ENCODE results near the gene SLC26A9.

The SLC26A9 gene

GRCh38 chr1:205947024-205947423 is 3.8 kb upstream of the SLC26A9 start:
- DNase-seq (ENCODE audit: low read depth), result no peak

GRCh38 chr1:205945069-205945468 is 1.8 kb upstream of the SLC26A9 start:
- no peak for DNase-seq (ENCODE audit: low read depth)

DNA sequence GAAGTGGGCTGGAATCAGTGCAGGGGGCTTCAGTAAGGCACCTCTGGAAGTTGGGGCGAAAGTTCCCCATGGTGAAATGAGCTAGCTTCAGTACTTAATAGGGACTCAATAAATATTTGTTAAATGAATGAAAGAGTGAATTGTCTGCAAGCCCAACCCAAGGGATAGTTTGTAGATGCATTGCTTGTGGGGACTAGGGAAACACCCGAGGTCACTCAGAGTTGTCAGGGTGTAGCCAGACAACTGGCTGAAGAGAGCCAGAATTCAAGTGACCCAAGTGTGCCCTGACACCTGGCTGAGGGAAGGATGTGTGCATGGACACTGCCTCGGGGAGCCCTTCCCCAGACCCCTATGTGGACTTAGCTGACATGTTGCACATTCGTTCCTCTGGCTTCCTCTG is 1.3 kb upstream of the SLC26A9 start:
- no peak for DNase-seq (ENCODE audit: low read depth)

GRCh38 chr1:205942631-205943159 is 561 bp downstream of the SLC26A9 start:
- no peak for DNase-seq (ENCODE audit: low read depth)

DNA sequence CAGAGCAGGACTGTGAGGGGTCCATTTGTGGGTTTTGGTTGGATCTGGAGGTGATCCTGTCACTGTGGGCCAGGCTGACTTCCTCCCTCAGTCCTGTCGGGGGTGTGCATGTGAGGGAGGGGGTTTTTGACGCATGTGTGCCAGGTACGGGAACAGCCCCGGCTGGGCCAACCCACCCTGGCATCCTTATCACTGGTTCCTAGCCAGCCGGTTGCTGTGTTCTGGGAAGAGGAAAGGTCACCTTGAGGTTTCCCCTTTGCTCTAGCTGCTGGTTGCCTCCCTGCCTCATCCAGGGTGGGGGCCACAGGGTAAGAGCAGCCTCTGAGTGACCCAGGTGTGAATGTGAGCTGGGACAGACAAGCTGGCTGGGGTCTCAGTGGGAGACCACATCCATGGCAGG is 2.5 kb downstream of the SLC26A9 start:
- no peak for DNase-seq (ENCODE audit: low read depth)

DNA sequence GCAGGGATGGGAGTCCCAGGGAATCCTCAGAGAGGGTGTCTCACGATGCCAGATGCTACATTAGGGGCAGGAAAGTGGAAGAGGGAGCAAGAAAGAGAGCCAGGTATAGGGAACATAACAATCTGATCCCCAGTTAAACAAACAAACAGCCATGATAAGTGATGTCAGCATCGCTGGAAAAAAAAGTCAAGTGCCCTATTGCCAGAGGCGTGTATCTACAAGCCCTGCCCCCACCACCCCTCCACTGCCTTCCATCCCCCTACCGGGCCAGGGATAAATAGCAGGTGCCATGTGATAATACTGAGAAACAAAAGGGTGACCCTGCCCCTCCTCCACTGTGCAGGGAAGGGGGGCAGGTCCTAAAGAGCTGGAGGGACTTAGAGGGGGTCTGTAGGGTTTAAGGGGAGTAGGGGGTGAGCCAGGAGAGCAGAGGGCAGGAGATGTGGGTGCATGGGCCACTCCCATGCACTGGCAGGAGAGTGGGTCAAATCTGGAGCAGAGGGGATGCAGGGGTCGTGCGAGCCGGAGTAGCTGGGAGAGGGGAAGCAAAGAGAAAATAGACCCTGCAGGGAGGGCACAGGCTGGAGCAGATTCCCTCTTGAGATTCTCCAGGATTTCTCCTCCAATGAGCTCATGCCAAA is 3.4 kb downstream of the SLC26A9 start:
- no peak for DNase-seq (ENCODE audit: low read depth)

- DNase-seq (ENCODE audit: low read depth), result no peak
These were observed 4.6 kb downstream of the SLC26A9 start for GRCh38 chr1:205938682-205939081.

DNA sequence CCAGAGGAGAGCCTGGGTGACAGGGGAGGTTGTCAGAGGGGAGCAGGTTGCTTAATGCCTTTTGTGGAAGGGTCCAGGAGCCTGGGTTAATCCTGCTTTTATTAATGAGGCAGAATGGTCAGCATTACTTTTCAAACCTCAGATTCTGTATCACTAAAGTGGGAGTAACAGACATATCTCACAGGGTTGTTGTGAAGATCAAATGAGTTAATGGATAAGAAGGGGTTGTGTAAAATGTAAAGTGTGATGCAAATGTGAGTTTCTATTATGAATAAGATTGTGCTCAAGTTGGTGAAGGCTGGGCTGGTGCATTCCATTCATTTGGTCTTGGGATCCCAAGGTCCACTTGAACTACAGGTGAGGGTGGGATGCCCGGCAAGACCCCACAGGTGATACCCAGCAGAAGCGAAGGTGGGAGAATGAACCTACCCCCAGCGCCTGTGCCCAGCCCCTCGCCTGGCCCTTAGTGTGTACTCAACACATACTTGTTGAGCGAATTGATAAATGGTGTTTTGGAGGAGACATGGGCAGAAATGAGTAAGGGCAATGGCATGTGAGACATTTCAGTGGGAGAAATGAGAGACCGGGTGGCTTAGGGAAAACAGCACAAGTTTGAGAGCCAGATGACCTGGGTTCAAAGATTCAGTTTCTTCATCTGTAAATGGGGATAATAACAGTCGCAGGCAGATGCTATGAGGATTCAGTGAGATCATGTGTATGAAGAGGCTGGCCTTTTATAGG is 6.2 kb downstream of the SLC26A9 start:
- DNase-seq (ENCODE audit: low read depth), result no peak

GRCh38 chr1:205936311-205936710 is 6.9 kb downstream of the SLC26A9 start:
- no peak for DNase-seq (ENCODE audit: low read depth)

DNA sequence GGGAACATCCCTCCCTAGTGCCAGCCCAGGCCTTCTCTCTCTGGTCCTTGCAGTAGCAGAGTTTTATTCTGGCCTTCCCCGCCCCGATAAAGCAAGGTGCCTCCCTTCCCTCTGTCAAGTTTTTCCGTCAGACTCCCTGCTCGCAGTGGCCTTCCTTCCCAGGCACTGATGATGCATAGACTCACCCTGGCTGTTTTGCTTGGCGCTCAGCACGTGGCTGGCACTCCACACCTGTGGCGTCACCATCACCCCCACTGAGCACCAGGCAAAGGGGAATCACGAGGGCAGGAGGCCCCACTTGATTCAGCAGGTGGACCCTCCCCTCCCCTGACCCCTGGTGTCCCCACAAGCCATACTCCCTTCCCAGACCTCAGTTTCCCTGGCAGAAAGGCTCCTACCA is 7.4 kb downstream of the SLC26A9 start:
- DNase-seq (ENCODE audit: low read depth), result no peak

GRCh38 chr1:205934788-205935187 is 8.5 kb downstream of the SLC26A9 start:
- DNase-seq (ENCODE audit: low read depth), result no peak

- no peak for DNase-seq (ENCODE audit: low read depth)
These were observed 9.3 kb downstream of the SLC26A9 start for GRCh38 chr1:205933671-205934618.

DNA sequence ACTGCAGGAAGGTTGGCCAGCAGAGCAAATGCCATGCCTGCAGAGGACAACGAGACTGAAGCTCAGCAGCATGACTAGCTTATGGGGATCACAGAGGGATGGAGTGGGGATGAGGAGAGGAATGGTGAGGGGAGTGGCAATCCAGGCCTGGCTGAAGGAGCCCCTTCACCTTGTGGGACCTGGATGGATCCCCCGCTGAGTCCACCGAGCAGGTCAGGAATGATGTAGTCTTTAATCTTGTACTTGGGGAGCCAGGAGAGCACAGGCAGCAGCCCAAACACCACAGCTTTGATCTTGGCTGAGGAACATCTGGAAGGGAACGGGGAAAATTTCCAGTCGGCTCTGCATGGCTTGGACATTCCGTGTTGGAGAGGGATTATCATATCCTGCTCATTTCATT is 10.5 kb downstream of the SLC26A9 start:
- no peak for DNase-seq (ENCODE audit: low read depth)

GRCh38 chr1:205930799-205931281 is 12.4 kb downstream of the SLC26A9 start:
- DNase-seq (ENCODE audit: low read depth), result no peak

DNA sequence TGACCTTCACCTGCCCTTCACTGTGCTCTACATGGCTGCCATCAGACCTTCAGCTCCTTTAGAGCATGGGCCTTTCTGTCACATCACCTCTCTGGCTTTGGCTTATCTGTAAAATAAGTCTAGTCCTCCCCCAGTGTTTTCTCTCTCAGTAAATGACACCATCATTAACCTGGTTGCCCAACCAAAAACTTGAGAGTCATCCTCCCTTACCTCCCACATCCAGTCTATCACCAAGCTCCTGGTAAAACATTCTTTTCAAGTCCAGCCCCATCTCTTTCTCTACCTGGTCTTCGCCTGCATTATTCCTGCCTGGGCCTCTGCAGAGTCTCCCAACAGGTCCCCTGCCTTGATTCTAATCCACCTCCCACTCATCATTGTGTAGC is 13.1 kb downstream of the SLC26A9 start:
- no peak for DNase-seq (ENCODE audit: low read depth)

- DNase-seq (ENCODE audit: low read depth), result no peak
These were observed 13.6 kb downstream of the SLC26A9 start for GRCh38 chr1:205929496-205930194.

DNA sequence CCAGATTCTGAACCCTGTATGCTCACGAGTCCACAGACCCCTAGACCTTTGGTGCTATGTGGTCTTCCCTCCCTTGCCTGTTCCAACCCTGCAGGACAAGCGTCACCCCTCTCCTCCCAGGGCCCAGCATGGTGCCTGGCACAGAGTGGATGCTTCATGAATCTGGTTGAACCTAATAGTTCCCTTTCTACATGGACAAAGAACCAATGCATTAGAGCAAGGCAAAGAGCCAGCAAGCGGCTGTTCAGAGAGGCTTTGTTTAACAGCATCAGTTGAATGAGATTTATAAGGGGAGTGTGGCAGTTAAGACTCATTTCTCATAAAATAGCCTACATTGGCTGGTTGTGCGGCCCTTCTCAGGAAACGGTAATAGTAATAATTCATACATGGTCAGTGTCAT is 14.9 kb downstream of the SLC26A9 start:
- DNase-seq (ENCODE audit: low read depth), result no peak

- no peak for DNase-seq (ENCODE audit: low read depth)
These were observed 15.6 kb downstream of the SLC26A9 start for GRCh38 chr1:205927676-205928075.

DNA sequence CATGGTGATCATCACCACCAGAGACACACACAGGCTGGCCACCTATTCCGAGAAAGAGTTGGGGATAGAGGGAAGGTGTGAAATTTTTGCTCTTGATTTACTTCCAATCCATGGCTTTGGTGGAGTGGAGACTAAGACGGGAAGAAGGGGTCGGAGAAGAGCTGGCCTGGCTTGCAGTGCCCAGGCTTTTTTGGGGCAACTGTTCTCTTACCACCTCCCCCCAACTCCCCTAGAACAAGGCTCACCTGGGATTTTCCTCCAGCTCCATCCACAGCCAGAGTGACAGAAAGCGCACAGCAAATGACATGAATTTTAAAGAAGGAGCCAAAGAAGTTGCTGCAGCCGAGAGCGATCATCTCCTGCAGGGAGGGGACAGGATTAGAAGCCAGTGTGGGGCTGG is 16.0 kb downstream of the SLC26A9 start:
- no peak for DNase-seq (ENCODE audit: low read depth)

GRCh38 chr1:205926636-205927035 is 16.6 kb downstream of the SLC26A9 start:
- DNase-seq (ENCODE audit: low read depth), result no peak

- DNase-seq (ENCODE audit: low read depth), result no peak
These were observed 17.0 kb downstream of the SLC26A9 start for GRCh38 chr1:205926213-205926612.

GRCh38 chr1:205925736-205926135 is 17.5 kb downstream of the SLC26A9 start:
- DNase-seq (ENCODE audit: low read depth), result no peak
